Neutrophil (primary cell): Measurements from ENCODE around the gene SERPINA1.
"Not testable (repeated sequence)": the region's sequence is repeated elsewhere in the genome, so short reads cannot be mapped to it uniquely, and the experiment has no call there.

ENCODE experiments used
- H3K27ac ChIP-seq: fragments of 200-600 bp; sonication (generic); 2 replicates; pipeline ENCODE4 v1.5.1; 2016; ENCODE audit warnings: mild to moderate bottlenecking, moderate library complexity
- H3K27me3 ChIP-seq: fragments of 200-600 bp; sonication (generic); 2 replicates; pipeline ENCODE4 v1.6.0; 2016; ENCODE audit warnings: mild to moderate bottlenecking
- H3K36me3 ChIP-seq: fragments of 200-600 bp; sonication (generic); 2 replicates; pipeline ENCODE4 v1.5.1; 2017
- H3K4me1 ChIP-seq, 2 experiments: fragments of 200-600 bp in 1 of 2; sonication (generic) in 1 of 2; 1 replicate in 1 of 2; 2 replicates in 1 of 2; pipeline versions ENCODE4 v1.5.1 to v1.6.1; 2013 to 2016; ENCODE audit warnings: low read depth in 1 of 2, low read length in 1 of 2, mild to moderate bottlenecking in 1 of 2, moderate library complexity in 1 of 2; ENCODE audit not compliant: control insufficient read depth in 1 of 2, insufficient read depth in 1 of 2
- H3K4me3 ChIP-seq, 2 experiments: fragments of 200-600 bp in 1 of 2; sonication (generic) in 1 of 2; 1 replicate in 1 of 2; 2 replicates in 1 of 2; pipeline ENCODE4 v1.5.1; 2013 to 2016; ENCODE audit warnings: low read depth in 1 of 2, low read length in 1 of 2, mild to moderate bottlenecking in 1 of 2, moderate library complexity in 1 of 2
- H3K9me3 ChIP-seq: fragments of 200-600 bp; sonication (generic); 2 replicates; pipeline ENCODE4 v1.5.1; 2016
- CTCF ChIP-seq: fragments of 200-600 bp; sonication (generic); IDR thresholded peaks from 2 replicates; pipeline ENCODE4 v1.5.1; 2016; ENCODE audit warnings: antibody characterized with exemption

Gene SERPINA1

GRCh38 chr14:94357166-94357565, 31.2 kb downstream of the SERPINA1 start:
- no peak for TF ChIP-seq CTCF
- H3K27ac ChIP-seq, result no peak overlapping the region
- no peaks in the 10 kb centered on the region for H3K9me3 ChIP-seq
- H3K36me3 ChIP-seq, result no peaks in the 10 kb centered on the region
- H3K4me1 ChIP-seq, result no peaks in the 10 kb centered on the region
- peaks cover 57% of the 10 kb centered on the region for H3K27me3 ChIP-seq
- no peak overlapping the region for H3K4me3 ChIP-seq

GRCh38 chr14:94356379-94357056, 31.9 kb downstream of the SERPINA1 start:
- no peaks in the 10 kb centered on the region for H3K4me1 ChIP-seq
- H3K4me3 ChIP-seq, result no peak overlapping the region
- H3K9me3 ChIP-seq, result no peaks in the 10 kb centered on the region
- H3K36me3 ChIP-seq, result no peaks in the 10 kb centered on the region
- TF ChIP-seq CTCF, result no peak
- no peak overlapping the region for H3K27ac ChIP-seq
- peaks cover 62% of the 10 kb centered on the region for H3K27me3 ChIP-seq

- peak; percentile 68 for TF ChIP-seq CTCF
- Histone ChIP-seq H3K36me3 (no peaks in the 10 kb centered on the region), H3K4me3 (no peak overlapping the region), H3K4me1 (no peaks in the 10 kb centered on the region), H3K27me3 (peaks cover 74% of the 10 kb centered on the region), H3K9me3 (no peaks in the 10 kb centered on the region), H3K27ac (no peak overlapping the region)
These were observed 33.1 kb downstream of the SERPINA1 start for GRCh38 chr14:94355191-94355794.

- no peak overlapping the region for H3K4me3 ChIP-seq
- no peaks in the 10 kb centered on the region for H3K9me3 ChIP-seq
- H3K27me3 ChIP-seq, result peaks cover 80% of the 10 kb centered on the region
- no peak for TF ChIP-seq CTCF
- no peaks in the 10 kb centered on the region for H3K36me3 ChIP-seq
- H3K4me1 ChIP-seq, result no peaks in the 10 kb centered on the region
- H3K27ac ChIP-seq, result no peak overlapping the region
These were observed 33.7 kb downstream of the SERPINA1 start for GRCh38 chr14:94354638-94355185.

- H3K27me3 ChIP-seq, result peaks cover 85% of the 10 kb centered on the region
- not testable (repeated sequence) for H3K27ac ChIP-seq, H3K36me3 ChIP-seq, H3K9me3 ChIP-seq, H3K4me1 ChIP-seq, H3K4me3 ChIP-seq
These were observed 34.2 kb downstream of the SERPINA1 start for GRCh38 chr14:94354190-94354589.

GRCh38 chr14:94349276-94349675, 39.1 kb downstream of the SERPINA1 start:
- Histone ChIP-seq H3K27me3 (peaks cover 66% of the 10 kb centered on the region), H3K4me1 (no peaks in the 10 kb centered on the region), H3K4me3 (no peak overlapping the region), H3K27ac (no peak overlapping the region), H3K9me3 (no peaks in the 10 kb centered on the region), H3K36me3 (no peaks in the 10 kb centered on the region)
- no peak for TF ChIP-seq CTCF
